Esophagus muscularis mucosa (tissue), 4 donors: ENCODE data around the gene OR5D16. TPM values are rescaled to one million over a fixed set of nuclear protein-coding genes. Genes with fewer than 3 reads are reported as not detected.

ENCODE experiments used
- small RNA-seq, 3 donors: library from RNA; depleted of rRNA; stranded (forward); fragments of <200 nt; gene quantifications; one replicate each; pipeline ENCODE3, GENCODE V24; 2016
- total RNA-seq, 4 donors: library from RNA; depleted of rRNA; stranded (reverse); fragments of >200 nt; gene quantifications; one replicate each; pipeline versions ENCODE4 v1.1.0 to v1.2.1, GENCODE V29; 2016

The OR5D16 gene
- total RNA-seq, 4 donors from 2014 or later: not detected

Small RNA genes within 50 kb of the gene (small RNA-seq; reads per million reads assigned to genes)
- 0 reads per million in 3 donors for gene AC036111.3

Other genes with a start within 250 kb of the OR5D16 start
- gene OR4C11, start 231.1 kb upstream of the OR5D16 start, total RNA-seq: not detected
- gene OR4P4, start 203.6 kb upstream of the OR5D16 start, total RNA-seq: not detected
- not detected for gene OR4S2, start 190.4 kb upstream of the OR5D16 start, total RNA-seq
- gene OR4C6, start 176.6 kb upstream of the OR5D16 start, total RNA-seq: not detected
- not detected for gene OR5D13, start 65.3 kb upstream of the OR5D16 start, total RNA-seq
- not detected for gene OR5D14, start 43.2 kb upstream of the OR5D16 start, total RNA-seq
- not detected for gene OR5L1, start 27.4 kb upstream of the OR5D16 start, total RNA-seq
- gene OR5D18, start 19.1 kb upstream of the OR5D16 start, total RNA-seq: not detected
- not detected for gene OR5L2, start 11.5 kb upstream of the OR5D16 start, total RNA-seq
- gene TRIM51, start 44.5 kb downstream of the OR5D16 start, total RNA-seq: not detected
- not detected for gene OR5W2, start 75.8 kb downstream of the OR5D16 start, total RNA-seq
- not detected for gene OR5I1, start 97.6 kb downstream of the OR5D16 start, total RNA-seq
- gene OR10AG1, start 131.2 kb downstream of the OR5D16 start, total RNA-seq: not detected
- not detected for gene OR5F1, start 155.9 kb downstream of the OR5D16 start, total RNA-seq
- not detected for gene OR5AS1, start 188.9 kb downstream of the OR5D16 start, total RNA-seq